ENCODE data around the gene BMPR1B.

The BMPR1B gene

GRCh38 chr4:95193391-95194224 is 435.9 kb downstream of the BMPR1B start:
- DNase-seq: no peak

- no peak for DNase-seq
Observed at GRCh38 chr4:95197353-95197752, 439.6 kb downstream of the BMPR1B start.

- DNase-seq: no peak
Observed at GRCh38 chr4:95198961-95199360, 441.2 kb downstream of the BMPR1B start.

GRCh38 chr4:95204267-95204844 is 446.6 kb downstream of the BMPR1B start:
- no peak for DNase-seq

GRCh38 chr4:95204873-95205272 is 447.1 kb downstream of the BMPR1B start:
- no peak for DNase-seq
